ENCODE data around the gene CEP290. TPM values are rescaled to one million over a fixed set of nuclear protein-coding genes. Genes with fewer than 3 reads are reported as not detected.

Gene CEP290
- total and polyA plus RNA-seq, 10 donors, result 4.2 to 27.1 (median 15.3) TPM

DNA sequence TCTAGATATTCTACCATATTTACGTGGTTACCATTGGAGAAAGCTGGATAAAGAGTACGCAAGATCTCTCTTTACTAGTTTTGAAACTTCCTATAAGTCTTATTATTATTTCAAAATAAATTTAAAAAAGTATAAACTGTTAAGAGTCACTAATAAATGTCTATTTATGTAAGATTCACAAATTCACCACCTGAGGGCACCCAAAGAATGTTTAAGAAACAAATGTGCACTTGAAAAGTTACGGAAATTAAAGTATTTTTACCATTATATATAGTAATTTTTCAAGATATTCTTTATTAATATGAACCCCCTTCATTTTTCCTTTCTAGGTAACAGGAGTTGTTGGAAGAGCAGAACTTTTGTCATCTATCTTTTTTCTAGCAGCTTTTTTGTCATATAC lies 12.1 kb upstream of the CEP290 start:
- no peak for TF ChIP-seq POLR2A (IDR thresholded peaks at IDR 0.05)
- TF ChIP-seq CTCF (IDR thresholded peaks at IDR 0.05 in 8 of 11, conservative IDR thresholded peaks at IDR 0.05 in 3 of 11), result no peak
- no peak for TF ChIP-seq POLR2AphosphoS5 (IDR thresholded peaks at IDR 0.05)
- intact Hi-C loops (cut with DNase I; ENCODE audit: low total_unique reads), result no loop called here
- H3K27me3 ChIP-seq (replicated peaks in 1 of 7), result no peaks in the 10 kb centered on the region
- no peaks in the 10 kb centered on the region for H3K9me3 ChIP-seq
- no peak overlapping the region for H3K4me3 ChIP-seq
- no peak overlapping the region for H3K27ac ChIP-seq
- WGBS, 5 donors, result 87 to 94% (median 90%) methylated on average over 3 of the region's 3 CpGs
- H3K4me1 ChIP-seq, result no peaks in the 10 kb centered on the region
- DNase-seq, result no peak
- peaks cover 0 to 46% (median 2%) of the 10 kb centered on the region in 6 donors for H3K36me3 ChIP-seq

DNA sequence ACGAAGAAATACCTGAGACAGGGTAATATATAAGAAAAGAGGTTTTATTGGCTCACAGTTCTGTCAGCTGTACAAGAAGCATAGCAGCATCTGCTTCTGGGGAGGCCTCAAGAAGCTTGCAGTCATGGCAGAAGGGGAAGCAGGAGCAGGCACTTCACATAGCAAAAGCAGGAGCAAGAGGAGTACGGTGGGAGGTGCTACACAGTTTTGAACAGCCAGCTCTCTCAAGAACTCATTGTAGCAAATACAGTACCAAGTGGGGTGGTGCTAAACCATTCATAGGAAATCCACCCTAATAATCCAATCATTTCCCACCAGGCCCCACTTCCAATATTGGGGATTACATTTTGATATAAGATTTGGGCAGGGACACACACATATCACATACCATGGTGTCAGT lies 8.2 kb upstream of the CEP290 start:
- intact Hi-C loops (cut with DNase I; ENCODE audit: low total_unique reads), result no loop called here
- Histone ChIP-seq H3K4me1 (peaks cover 0 to 10% (median 0%) of the 10 kb centered on the region in 6 donors), H3K36me3 (peaks cover 0 to 28% (median 2%) of the 10 kb centered on the region in 6 donors), H3K9me3 (no peaks in the 10 kb centered on the region), H3K27ac (no peak overlapping the region), H3K27me3 (replicated peaks in 1 of 7) (no peaks in the 10 kb centered on the region), H3K4me3 (no peak overlapping the region)
- no peak for TF ChIP-seq POLR2A (IDR thresholded peaks at IDR 0.05)
- no peak for TF ChIP-seq CTCF (IDR thresholded peaks at IDR 0.05 in 8 of 11, conservative IDR thresholded peaks at IDR 0.05 in 3 of 11)
- no peak for TF ChIP-seq POLR2AphosphoS5 (IDR thresholded peaks at IDR 0.05)
- no peak for DNase-seq
- WGBS, 5 donors, result 87 to 96% (median 96%) methylated on average over 2 of the region's 2 CpGs

GRCh38 chr12:88145567-88146505 lies 3.9 kb upstream of the CEP290 start:
- Histone ChIP-seq H3K4me1 (peaks cover 6 to 44% (median 24%) of the 10 kb centered on the region in 6 donors), H3K27ac (no peak overlapping the region), H3K9me3 (no peaks in the 10 kb centered on the region), H3K27me3 (replicated peaks in 1 of 7) (no peaks in the 10 kb centered on the region), H3K36me3 (peaks cover 0 to 20% (median 2%) of the 10 kb centered on the region in 6 donors), H3K4me3 (no peak overlapping the region)
- intact Hi-C loops (cut with DNase I; ENCODE audit: low total_unique reads), result no loop called here
- DNase-seq, result no peak
- TF ChIP-seq POLR2AphosphoS5 (IDR thresholded peaks at IDR 0.05), result no peak
- no peak for TF ChIP-seq POLR2A (IDR thresholded peaks at IDR 0.05)
- TF ChIP-seq CTCF (IDR thresholded peaks at IDR 0.05 in 8 of 11, conservative IDR thresholded peaks at IDR 0.05 in 3 of 11), result no peak
- 84 to 92% (median 88%) methylated on average over 5 of the region's 5 CpGs for WGBS, 5 donors

All from spleen (tissue), 11 donors.